Activated gamma-delta T cell (primary cell): ENCODE measurements around the gene DCTD.

Source experiments
- DNase-seq: peaks from one replicate; lab custom pipeline; 2025; lab: John Stamatoyannopoulos, UW

DCTD gene

DNA sequence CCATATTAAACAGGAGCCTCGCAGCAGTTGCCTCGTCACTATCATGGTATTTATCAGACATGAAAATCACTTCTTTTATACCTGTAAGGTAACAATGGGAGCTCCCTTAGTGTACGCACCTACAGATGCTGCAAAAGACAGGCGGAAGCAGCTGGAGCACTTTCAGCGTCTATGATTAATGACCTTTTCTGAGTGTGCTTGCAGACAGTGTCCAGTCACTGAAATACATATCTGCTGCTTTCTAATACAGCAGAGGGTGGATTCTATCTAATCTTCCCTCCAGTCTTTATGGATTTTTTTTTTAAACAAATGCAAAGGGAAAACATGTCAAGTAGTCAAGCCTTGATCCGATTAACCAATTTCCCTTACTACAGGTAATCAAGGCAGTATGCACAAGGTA, 24.1 kb downstream of the DCTD start:
- DNase-seq: no peak

DNA sequence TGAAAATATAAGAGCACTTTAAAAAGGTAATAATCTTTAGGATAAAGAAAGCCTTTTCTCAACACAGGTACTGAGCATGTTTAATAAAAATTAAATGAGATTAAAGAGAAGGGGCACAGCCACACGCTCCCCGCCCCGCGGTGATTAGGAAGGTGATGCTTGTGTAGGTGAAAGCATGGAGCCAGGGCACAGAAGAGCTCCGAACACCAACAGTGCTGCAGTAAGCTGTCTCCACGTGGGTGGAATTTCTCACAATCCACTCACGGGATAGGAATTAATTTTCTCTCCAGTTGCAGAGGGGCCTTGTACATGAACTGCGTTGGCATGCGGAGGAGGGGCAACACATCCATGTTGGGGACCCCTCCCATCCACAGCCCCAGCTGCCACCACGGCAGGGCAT, 27.0 kb downstream of the DCTD start:
- DNase-seq: no peak

DNA sequence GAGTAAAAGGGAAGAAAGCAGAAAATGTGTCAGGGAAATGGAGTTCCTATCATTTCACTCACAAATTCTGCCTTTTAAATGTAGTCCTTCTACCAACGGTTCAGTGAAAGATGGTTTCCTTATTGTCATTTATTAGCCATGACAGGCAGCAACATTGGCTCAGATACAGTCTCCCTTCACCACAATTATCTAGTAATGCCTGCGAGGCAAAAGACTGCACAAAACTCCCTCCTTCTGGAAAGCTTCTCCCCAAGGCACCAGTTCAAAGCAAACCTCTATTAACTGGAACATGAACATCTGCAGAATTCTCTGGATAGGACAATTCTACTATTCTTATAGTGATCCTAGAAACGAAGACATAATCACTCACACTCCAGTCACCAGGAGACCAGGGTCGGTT, 28.3 kb downstream of the DCTD start:
- DNase-seq: no peak

DNA sequence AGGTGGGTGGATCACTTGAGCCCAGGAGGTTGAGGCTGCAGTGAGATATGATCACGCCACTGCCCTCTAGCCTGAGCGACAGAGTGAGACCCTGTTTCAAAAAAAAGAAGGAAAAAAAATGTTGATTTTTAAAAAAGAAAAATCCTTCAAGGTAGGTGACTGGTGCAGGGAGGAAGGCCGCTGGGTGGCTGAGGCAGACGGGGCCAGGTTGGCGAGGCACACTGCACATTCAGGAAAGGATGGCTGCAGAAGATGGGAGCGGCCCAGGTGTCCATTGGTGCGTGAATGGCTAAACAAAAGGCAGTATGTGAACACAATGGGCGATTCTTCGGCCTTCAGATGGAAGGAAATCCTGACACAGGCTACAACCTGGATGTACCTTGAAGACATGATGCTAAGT, 30.4 kb downstream of the DCTD start:
- no peak for DNase-seq

DNA sequence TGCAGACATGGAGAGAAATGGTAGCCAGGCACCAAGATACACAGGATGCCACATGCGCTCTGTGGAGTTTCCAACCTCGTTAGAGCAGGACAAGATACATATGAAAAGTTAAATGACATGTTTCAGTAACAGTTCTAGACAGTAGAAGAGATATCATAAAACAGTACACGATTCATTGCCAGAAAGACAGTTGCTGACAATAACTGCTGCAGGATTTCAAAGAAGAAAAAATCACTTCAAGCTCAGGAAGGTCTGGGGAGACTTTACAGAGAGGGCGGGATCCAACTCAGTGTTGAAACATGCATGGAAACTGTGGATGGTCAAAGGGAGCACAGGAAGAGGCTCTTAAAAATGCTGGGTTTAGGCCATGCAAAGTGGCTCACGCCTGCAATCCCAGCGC, 31.0 kb downstream of the DCTD start:
- DNase-seq: no peak

DNA sequence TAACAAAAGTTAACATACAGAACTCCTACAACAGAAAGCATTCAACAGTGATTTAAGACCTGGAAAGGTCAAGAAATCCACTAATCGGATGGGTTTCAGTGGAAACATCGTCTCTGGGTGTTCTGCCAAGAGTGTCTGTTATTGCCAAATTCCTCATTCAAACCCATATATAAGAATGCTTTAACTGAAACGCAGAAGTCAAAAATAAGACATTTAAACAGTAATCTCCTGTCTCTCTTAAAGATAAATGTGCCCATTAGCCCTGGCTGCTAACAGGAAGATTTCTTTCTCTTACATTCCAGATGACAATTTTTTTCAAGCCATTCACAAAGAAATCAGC, 31.5 kb downstream of the DCTD start:
- DNase-seq: no peak

DNA sequence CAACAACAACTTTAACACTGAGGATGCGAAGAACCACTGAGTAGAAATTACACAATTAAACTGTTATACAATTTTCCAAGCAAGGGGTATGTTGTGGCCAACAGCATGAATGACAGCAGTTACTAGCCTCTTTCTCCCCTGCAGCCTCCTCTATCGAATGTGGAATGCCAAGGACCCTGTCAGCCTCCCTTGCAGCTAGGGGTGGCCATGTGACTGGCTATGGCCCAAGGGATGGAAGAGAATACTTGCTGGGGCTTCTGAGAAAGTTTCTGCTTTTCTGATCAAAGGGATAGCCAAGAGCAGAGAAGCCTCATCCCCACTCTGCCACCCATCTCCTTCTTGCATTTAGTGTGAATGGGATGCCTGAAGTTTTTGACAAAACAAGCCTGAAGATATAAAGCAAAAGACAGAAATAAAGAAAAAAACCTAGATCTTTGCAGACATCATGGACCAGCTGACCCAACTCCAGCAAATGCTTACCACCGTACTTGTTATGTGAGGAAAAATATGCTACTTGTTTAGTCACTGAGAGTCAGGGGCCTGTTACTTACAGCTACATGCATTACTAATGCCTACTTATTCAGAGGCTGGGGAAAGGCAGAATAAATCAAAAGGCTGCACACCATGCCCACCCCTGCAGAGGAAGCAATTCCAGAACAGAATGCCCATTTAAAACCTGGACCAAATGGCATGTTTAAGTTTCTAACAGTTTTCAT, 32.0 kb downstream of the DCTD start:
- no peak for DNase-seq

DNA sequence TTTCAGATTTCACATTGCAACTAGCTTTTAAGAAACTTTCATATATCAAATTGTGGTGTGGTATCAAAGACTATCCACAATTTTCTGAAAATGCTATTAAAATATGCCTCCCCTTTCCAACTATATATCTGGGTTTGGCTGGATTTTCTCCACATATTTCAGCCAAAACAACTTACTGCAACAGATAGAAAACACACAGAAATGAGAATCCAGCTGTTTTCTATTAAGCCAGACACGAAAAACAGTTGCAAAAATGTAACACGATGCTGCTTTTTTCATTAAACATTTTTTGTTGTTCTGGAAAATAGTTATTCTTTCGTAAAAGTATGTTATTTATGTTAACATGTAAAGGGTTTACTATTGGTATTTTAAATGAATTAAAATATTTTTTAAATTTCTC, 33.1 kb downstream of the DCTD start:
- no peak for DNase-seq

DNA sequence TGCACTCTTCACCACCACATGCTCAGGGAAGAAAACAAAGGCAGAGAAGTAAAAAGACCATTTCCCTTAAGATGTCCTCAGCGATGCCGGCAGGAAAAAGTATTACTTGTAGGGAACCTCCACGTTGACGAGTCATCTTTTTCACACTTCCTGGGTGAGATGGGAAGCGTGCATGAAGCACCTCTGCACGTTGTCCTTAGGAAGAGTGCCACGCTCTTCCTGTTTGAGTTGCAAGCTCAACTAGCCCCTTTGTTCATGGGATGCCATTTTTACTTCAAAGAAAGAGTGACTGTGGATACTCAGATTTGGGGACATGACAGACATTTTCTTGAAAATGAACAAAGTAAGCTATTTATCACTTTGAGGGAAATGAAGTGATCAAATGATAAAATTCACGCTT, 33.8 kb downstream of the DCTD start:
- DNase-seq: no peak

DNA sequence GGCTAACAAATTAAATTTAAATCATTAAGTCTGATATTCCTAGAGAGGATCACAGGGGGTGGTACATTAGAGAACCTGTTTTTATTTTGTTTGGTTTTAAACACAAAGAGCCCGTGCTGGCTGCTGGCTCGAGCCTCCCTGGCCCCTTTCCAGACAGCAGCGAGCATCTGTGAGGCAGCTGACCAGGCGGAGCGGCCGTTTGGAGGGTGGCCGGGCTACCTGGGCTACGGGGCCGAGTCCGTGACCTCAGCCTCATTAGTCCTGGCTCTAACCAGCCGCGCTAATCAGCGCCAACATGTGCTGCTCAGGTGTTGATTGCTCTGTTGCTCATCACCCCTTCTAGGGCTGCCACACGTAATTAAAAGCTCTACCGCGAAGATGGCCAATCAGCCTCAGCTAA, 35.3 kb downstream of the DCTD start:
- DNase-seq: no peak

DNA sequence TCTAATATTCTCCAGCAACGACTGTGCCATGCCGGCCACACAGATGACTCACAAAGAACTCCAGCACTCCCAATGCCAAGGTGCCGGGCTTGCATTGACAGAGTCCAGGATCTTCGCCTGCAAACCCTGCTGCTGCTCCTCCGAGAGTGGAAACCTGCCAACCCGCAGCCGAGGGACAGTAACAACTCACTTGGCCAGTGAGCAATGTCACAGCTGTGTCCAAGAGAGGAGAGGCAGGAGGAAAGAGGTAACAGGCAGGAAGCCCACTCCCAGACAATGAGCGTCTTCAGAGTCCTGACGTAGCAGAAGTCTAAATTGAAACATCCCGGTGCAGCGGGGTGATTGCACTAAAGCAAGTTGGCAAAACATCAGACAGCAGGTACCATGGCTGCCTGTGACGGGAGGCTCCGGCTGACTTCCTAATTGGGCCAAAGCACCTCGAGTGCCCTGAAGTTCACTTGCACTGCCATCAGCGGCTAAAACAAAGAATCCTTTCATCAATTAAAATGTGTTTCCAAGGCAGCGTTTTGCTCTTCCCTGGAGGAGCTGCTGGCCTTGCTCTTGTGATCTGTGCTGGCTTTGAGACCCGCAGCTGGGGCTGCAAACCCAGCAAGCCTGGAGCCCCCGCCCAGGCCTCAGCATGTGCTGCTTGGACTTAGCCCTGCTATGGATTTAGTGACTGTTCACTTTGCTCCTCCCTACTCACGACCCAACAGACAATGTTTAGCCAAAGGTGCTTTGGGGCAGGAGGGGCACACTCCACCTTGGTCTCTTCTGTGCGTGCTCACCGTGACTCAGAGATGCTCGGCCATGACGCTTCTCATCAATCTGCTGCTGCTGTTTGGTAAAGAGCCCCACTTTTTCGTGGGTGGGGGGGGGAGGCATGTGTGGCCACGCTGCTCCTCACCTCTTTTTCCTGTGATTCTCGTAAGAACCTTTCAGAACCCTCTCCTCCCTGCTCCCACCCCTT, 36.5 kb downstream of the DCTD start:
- no peak for DNase-seq

DNA sequence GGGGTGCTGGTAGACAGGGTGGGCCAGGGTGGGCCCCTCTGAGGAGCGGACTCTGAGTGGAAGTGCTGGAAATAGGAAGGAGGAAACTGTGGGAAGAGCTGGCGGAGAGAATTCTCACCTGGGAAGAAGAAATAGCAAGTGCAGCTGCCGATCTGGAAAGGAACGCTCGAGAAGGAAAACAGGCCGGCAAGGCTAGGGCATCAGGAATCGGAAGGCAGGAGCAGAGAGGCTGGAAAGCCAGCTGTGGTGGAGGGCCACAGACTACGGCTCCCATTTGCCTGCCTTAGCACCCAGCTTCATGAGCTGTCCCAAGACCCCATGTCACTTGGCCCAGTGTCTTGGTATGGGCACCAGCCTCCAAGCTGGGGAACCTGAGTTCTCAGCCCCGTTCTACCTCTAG, 37.3 kb downstream of the DCTD start:
- no peak for DNase-seq

DNA sequence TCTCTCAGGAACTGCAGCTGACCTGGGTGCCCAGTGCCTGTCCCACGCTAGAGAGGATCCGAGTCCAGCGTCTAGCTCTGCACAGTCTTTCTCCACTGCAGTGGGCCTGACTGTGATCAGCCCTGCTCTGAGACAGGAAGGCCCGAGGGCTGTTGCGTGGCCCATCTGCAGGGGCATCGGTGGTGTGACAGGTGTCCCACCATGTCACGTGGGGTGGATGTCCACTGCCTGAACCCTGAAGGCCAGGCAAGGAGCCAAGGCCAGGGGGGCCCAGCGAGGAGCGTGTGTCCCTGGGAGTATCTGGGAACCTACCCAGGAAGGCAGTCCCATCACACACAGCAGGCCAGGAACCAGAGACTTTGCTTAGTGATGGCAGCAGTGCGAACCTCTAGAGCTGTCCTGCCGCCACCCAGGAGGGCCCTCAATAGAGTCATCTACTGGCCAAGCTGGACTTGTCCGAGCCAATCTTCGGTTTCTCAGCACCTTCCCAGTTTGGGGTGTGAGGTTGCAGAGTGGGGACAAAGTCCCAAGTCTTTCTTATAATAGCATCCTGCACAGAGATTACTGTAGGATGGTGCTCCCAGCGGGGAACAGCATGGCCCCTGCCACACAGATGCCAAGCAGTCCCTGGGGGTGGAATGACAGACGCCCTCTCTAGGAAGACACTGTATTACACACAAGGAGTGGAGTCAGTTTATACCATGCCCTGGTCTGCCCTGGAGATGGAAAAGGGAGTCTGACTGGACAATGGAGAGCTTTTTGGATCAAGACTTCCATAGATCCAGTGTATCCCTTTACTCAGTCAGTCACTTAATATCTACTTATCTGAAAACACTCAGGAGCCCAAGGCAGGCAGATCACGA, 38.3 kb downstream of the DCTD start:
- DNase-seq: no peak

DNA sequence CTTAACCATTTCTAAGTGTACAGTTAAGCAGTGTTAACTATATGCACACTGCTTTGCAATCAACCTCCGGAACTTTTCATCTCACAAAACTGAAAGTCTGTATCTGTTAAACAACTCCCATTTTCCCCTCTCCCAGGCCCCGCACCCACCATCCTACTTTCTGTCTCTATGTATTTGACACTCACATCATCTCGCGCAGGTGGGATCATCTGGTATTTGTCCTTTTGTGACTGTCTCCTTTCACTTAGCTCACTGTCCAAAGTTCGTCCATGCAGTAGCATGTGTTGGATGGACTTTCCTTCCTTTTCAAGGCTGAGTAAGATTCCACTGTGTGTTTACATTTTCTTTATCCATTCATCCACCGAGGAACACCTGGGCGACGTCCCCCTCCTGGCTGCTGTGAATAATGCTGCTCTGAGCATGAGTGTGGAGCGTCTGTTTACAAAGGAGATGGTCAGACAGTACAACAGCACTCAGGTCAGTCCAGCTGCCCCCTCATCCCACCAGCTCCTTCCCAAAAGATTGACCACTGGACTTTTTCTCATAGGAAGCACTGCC, 39.8 kb downstream of the DCTD start:
- DNase-seq: no peak

DNA sequence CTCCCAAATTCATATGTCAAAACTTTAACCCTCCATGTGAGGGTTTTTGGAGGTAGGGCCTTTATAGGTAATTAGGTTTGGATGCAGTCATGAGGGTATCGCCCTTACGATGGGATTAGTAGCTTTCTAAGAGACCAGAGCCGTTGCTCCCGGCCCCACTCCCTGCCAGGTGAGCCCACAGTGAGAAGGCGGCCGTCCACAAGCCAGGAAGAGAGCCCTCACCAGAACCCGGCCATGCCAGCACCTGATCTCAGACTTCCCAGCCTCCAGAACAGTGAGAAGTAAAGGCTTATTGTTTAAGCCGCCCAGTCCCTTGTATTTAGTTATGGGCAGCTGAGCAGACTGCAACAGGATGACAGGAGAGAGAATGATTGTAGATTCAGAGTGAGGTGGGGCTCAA, 40.8 kb downstream of the DCTD start:
- no peak for DNase-seq

DNA sequence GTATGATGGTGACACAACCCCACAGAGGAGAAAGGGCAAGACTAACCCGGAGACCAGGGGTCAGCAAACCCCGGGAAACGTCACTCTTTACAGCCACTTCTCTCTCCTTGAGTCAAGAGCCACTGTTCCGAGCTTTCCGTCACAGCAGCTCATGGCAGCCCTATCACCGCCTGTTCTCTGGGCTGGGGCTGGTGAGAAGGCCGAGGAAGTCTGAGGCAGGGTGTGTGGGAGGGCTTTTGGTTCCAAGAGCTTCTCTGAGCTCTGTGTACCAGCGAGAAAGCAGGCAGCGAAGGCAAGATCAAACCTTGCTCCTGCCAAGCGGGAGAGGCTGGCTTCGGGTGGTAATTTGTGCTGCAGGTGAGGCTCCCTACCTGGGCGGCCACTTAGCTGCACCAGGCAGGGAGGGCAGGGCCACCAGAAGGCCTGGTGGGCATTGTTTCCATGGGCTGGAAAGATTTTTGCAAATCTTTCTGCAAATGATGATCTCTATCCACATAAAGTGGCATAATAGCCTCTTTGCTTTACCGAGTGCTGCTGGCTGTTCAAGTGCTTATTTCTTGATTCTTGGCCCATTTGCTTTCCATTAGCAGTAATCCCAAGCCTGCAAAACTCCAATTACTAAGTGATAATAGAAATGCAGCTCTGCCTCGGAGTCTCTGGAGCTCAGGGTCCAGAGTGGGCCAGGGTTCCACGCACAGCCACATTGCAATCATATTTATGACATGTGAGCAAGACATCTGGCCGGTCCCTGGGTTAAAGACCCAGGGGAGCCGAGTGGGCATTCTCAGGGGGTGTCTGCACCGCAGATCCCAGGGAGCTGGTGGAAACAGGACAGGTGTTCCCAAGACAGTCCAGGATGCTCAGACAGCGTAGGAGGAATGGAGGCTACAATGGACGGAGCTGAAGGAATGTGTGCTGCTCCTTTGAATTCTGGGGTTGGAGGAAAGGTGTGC, 41.5 kb downstream of the DCTD start:
- DNase-seq: no peak

DNA sequence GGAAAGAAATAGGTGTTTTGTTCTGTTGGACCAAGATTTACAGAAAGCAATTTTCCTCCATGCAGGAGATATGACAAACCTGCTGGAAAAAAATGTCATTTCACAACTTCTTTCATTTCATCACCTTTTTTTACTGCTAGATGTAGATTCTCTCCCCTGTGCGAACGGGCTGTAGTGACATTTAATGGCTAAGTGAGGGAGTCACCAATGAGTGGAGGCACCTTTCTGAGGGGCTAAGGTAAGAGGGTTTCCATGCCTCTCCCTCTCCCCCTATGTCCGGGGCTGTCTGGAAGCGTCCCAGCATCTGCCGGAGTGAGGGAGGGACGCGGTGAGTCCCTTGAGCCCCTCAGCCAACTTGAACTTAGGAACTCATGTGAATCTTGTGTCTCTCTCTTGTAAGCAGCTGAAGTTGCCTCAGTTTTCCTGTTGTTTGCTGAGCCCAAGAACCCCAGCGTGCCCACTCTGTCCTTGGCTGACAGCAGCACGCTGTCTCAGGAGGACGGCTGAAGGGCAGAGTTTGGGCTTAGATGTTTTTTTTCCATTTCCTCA, 42.3 kb downstream of the DCTD start:
- no peak for DNase-seq

DNA sequence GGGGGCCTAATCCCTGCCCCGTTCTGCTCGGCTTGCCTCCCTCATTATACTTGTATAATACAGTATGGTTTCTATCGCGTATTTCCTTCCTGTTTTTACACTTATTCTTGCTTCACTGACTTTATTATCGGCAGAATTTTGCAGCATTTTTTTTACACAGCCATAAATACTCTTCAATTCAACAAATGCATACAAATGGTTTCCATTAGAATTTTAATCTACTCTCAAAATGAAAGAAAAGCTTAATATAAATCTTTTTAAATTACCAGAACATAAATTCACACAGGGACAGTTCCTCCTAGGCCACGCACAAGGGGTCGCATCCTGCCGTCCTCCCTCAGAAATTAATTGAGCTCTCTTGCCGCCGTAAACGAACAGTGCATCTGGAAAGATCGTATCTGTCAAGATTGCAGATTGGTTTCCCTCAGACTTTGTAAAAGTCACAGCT, 42.9 kb downstream of the DCTD start:
- no peak for DNase-seq

DNA sequence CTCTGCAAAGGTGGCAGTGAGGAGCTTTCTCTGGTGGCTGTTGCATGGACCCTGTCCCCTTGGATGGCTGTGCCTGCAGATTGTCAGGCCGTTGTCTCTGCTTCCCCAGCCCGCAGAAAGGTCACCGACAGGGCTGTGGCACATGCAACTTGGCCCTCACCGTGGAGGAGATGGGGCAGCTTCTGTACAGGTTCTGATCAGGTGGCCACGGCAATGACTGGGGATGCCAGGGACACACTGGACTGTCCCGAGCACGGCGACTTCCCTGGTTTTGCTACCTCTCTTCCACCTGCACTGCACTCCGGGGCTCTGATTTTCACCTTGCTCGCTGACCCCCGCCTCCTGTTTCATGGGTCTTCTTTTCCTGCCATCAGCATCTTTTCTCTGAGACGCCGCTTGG, 43.5 kb downstream of the DCTD start:
- DNase-seq: no peak

DNA sequence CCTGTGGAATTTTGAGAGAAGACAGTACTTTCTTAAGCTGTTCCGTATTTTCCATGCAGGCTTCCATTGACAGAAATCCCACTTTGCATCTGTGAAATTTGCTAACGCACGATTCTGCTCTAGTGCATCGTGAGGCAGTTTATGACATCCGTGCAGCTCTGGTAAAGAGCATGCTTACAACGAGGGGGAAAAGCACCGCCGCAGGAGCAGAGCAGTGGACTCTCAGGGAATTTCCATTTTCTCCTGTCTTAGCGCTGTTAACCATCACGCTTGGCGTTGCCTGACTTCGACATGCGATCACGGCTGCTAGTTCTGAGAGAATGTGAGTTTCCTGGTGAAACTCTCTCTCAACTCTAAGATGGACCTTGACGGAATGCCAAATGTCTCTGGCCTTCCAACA, 43.9 kb downstream of the DCTD start:
- DNase-seq: no peak

DNA sequence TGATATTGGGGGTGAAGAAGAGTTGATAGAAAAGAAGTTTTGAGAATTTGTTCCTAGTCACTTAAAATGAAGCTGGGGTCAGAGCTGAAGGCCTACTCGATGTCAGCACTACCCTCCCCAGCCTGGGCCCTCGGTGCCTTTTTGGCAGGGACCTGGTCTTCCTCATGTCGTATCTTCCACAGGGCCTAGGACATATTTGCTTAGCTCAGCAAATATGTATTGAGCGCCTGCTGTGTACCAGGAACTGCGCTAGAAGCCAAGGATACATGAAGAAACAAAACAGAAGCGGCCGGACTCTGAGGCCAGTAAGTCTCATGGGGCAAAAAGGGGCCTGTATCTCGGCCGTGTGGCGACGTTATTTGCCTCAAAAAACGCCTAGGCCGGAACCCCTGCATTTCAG, 44.3 kb downstream of the DCTD start:
- no peak for DNase-seq
